Caco-2 (cell line): ENCODE results near the gene MYBBP1A. TPM values are rescaled to one million over a fixed set of nuclear protein-coding genes. Genes with fewer than 3 reads are reported as not detected.
A peak's percentile ranks its signal among the peaks of the same experiment; 100 is the strongest.

Experiments
- BruUV-seq: library from RNA; stranded (reverse); fragments of 400-500 nt; replicated peaks from 2 replicates; lab custom pipeline; 2021; lab: Mats Ljungman, UMichigan
- CTCF ChIA-PET: fragments of 300-600 bp; sonication (Branson Sonifier 250); formaldehyde crosslinking; loops from one replicate; lab custom pipeline; 2022; ENCODE audit warnings: antibody characterized with exemption; lab: Charles Lee
- POLR2A ChIA-PET: fragments of 300-600 bp; sonication (Branson Sonifier 250); formaldehyde crosslinking; loops from one replicate; lab custom pipeline; 2022; ENCODE audit warnings: antibody characterized with exemption; lab: Charles Lee
- DNase-seq, 2 experiments: peaks; one replicate each; pipeline versions ENCODE4 v3.0.0 to v3.0.0-alpha.2; 2020 to 2022
- H3K27me3 ChIP-seq: replicated peaks from 2 replicates; pipeline ENCODE4 v1.6.0; 2011; ENCODE audit warnings: low read length; ENCODE audit not compliant: control insufficient read depth, insufficient read depth
- H3K36me3 ChIP-seq: 2 replicates; pipeline ENCODE4 v1.5.1; 2011; ENCODE audit warnings: low read length; ENCODE audit not compliant: control insufficient read depth, insufficient read depth
- H3K4me1 ChIP-seq: fragments of 250-450 bp; sonication (Bioruptor Pico); 2 replicates; pipeline ENCODE4 v1.5.1; 2020; ENCODE audit warnings: mild to moderate bottlenecking
- H3K4me3 ChIP-seq: 2 replicates; pipeline ENCODE4 v1.5.1; 2011; ENCODE audit warnings: low read depth, mild to moderate bottlenecking, control low read depth, low read length
- H3K9me3 ChIP-seq: fragments of 250-450 bp; sonication (Bioruptor Pico); 2 replicates; pipeline ENCODE4 v1.5.1; 2020; ENCODE audit warnings: mild to moderate bottlenecking, moderate library complexity
- H3K27ac Mint-ChIP-seq: one replicate; pipeline ENCODE4 v1.8.0; 2022; ENCODE audit warnings: mixed read lengths; ENCODE audit not compliant: unreplicated experiment
- H3K27me3 Mint-ChIP-seq: one replicate; pipeline ENCODE4 v1.8.0; 2022; ENCODE audit warnings: mixed read lengths; ENCODE audit not compliant: insufficient read depth, unreplicated experiment
- H3K36me3 Mint-ChIP-seq: one replicate; pipeline ENCODE4 v1.8.0; 2022; ENCODE audit warnings: mild to moderate bottlenecking, mixed read lengths; ENCODE audit not compliant: insufficient read depth, unreplicated experiment
- H3K4me1 Mint-ChIP-seq: one replicate; pipeline ENCODE4 v1.8.0; 2022; ENCODE audit warnings: low read depth, mixed read lengths; ENCODE audit not compliant: unreplicated experiment
- H3K4me3 Mint-ChIP-seq: one replicate; pipeline ENCODE4 v1.8.0; 2022; ENCODE audit warnings: mild to moderate bottlenecking, moderate library complexity, mixed read lengths; ENCODE audit not compliant: unreplicated experiment
- H3K9me3 Mint-ChIP-seq: one replicate; pipeline ENCODE4 v1.8.0; 2022; ENCODE audit warnings: mixed read lengths; ENCODE audit not compliant: unreplicated experiment
- intact Hi-C: fragments of 100-400 bp; cut with micrococcal nuclease; formaldehyde crosslinking; loops from one replicate; pipeline ENCODE4 v1.10.0; 2022; ENCODE audit not compliant: unreplicated experiment
- total RNA-seq: library from RNA; stranded (reverse); gene quantifications from 2 replicates; pipeline ENCODE4 v1.2.3, GENCODE V29; 2022
- TF ChIP-seq, protein P1 (sequence below), 2 experiments: fragments of 200-600 bp in 1 of 2; IDR thresholded peaks; 1 replicate in 1 of 2; 2 replicates in 1 of 2; pipeline versions ENCODE4 v1.5.1 to v1.8.0; 2011 to 2022; ENCODE audit warnings: antibody characterized with exemption in 1 of 2, control low read depth in 1 of 2, inconsistent platforms in 1 of 2, low read depth in 1 of 2, low read length in 1 of 2, mild to moderate bottlenecking in 1 of 2, moderate library complexity in 1 of 2; ENCODE audit not compliant: insufficient read depth in 1 of 2, severe bottlenecking in 1 of 2, unreplicated experiment in 1 of 2

The MYBBP1A gene
- total RNA-seq, 1 experiment from 2014 or later = 44.5 TPM

DNA sequence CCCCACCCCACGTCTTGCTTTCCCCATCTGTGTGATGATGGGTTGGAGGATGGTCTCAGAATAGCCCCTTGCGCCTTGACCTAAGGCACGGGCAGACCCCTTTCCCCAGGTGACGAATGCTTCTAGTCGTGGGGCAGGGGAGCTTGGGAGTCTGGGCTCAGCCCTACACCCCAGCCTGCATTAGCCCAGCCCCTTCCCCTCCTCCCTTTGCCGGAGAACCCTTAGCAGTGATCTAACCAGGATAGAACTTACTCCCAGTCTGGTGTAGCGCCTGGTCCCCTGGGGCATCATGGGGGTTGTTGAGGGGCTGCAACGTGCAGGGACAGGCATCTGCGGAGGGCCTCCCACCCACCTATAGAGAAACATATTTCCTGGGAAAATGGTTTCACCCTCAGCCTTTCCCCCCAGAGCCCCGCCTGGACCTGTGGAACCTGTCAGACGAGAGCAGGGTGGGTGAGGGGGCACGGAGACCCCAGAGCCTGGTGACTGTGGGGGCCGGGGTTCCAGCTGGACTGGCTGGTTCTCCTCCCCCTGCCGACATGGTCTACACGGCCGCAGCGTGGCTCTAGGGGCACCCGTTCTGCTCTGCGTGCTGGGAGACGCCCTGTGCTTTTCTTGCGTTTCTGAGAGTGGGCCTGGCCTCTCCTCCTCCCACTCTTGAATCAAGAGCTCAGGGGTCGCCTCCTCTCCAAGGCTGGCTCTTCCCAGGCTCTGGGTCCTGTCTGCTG is 33.9 kb upstream of the MYBBP1A start:
- Histone ChIP-seq H3K36me3 (no peaks in the 10 kb centered on the region), H3K4me3 (no peak overlapping the region), H3K9me3 (no peaks in the 10 kb centered on the region), H3K27me3 (no peaks in the 10 kb centered on the region), H3K4me1 (peaks cover 22% of the 10 kb centered on the region; the same call in 1 of the 2 replicates)
- CTCF ChIA-PET = no interaction called here
- no peak overlapping the region for H3K4me3 Mint-ChIP-seq
- peaks cover 20% of the 10 kb centered on the region for H3K4me1 Mint-ChIP-seq
- POLR2A ChIA-PET = no interaction called here
- TF ChIP-seq, protein P1, sequence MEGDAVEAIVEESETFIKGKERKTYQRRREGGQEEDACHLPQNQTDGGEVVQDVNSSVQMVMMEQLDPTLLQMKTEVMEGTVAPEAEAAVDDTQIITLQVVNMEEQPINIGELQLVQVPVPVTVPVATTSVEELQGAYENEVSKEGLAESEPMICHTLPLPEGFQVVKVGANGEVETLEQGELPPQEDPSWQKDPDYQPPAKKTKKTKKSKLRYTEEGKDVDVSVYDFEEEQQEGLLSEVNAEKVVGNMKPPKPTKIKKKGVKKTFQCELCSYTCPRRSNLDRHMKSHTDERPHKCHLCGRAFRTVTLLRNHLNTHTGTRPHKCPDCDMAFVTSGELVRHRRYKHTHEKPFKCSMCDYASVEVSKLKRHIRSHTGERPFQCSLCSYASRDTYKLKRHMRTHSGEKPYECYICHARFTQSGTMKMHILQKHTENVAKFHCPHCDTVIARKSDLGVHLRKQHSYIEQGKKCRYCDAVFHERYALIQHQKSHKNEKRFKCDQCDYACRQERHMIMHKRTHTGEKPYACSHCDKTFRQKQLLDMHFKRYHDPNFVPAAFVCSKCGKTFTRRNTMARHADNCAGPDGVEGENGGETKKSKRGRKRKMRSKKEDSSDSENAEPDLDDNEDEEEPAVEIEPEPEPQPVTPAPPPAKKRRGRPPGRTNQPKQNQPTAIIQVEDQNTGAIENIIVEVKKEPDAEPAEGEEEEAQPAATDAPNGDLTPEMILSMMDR (IDR thresholded peaks at IDR 0.05; ENCODE audit: insufficient read depth in 1 of 2, low read depth in 1 of 2, low read length in 1 of 2, severe bottlenecking in 1 of 2, unreplicated experiment in 1 of 2) = no peak
- BruUV-seq = no TSS peak
- H3K36me3 Mint-ChIP-seq = peaks cover 24% of the 10 kb centered on the region
- H3K27me3 Mint-ChIP-seq = no peaks in the 10 kb centered on the region
- DNase-seq = no peak
- peak overlapping the region; percentile 22 for H3K27ac Mint-ChIP-seq
- intact Hi-C loops = no loop called here
- no peaks in the 10 kb centered on the region for H3K9me3 Mint-ChIP-seq

DNA sequence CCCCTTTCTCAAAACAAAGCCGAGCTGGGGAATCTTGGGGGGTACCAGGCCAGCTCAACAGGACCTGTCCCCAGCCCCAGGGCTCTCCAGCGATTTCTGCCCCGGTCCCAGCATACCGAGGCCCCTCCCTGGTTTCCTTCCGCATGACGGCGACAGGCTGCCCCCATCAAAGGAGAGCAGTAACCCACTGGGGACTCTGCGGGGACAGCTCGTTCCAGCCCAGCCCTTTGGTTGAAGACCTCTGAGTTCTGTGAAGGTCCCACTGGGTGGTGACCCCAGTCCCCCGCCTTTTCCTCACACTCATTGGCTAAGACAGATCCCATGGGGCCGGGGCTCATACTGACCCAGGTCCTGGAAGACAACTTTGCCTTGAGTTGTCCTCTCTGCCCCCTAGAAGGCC is 33.2 kb upstream of the MYBBP1A start:
- no peak for DNase-seq
- POLR2A ChIA-PET = no interaction called here
- no peaks in the 10 kb centered on the region for H3K27me3 ChIP-seq
- CTCF ChIA-PET = no interaction called here
- H3K4me3 Mint-ChIP-seq = no peak overlapping the region
- H3K9me3 Mint-ChIP-seq = no peaks in the 10 kb centered on the region
- peaks cover 20% of the 10 kb centered on the region for H3K4me1 Mint-ChIP-seq
- peaks cover 24% of the 10 kb centered on the region for H3K36me3 Mint-ChIP-seq
- peak overlapping the region; percentile 22 for H3K27ac Mint-ChIP-seq
- BruUV-seq = no TSS peak
- H3K36me3 ChIP-seq = no peaks in the 10 kb centered on the region
- no peak overlapping the region for H3K4me3 ChIP-seq
- H3K4me1 ChIP-seq = peaks cover 22% of the 10 kb centered on the region; the same call in 1 of the 2 replicates
- intact Hi-C loops = no loop called here
- H3K27me3 Mint-ChIP-seq = no peaks in the 10 kb centered on the region
- TF ChIP-seq, protein P1 (IDR thresholded peaks at IDR 0.05; ENCODE audit: insufficient read depth in 1 of 2, low read depth in 1 of 2, low read length in 1 of 2, severe bottlenecking in 1 of 2, unreplicated experiment in 1 of 2) = no peak
- no peaks in the 10 kb centered on the region for H3K9me3 ChIP-seq

DNA sequence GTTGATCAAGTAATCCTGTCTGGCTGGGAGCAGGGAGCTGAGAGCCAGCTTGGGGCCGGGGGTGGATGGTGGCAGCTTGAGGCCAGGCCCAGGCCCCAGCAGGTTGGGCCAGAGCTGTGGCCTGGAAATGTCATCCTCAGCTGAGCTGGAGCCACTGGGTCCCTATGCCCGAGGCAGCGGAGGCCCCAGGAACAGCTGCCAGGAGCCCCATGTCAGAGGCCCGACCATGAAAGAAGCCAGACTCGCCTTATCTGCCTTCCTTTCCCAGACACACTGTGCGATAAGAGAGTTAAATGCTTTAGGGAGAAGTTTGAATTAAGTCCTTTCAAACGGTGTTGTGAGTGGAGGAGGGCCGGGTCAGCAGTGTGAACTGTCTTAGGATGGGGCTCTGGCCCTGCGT is 32.6 kb upstream of the MYBBP1A start:
- H3K4me1 Mint-ChIP-seq = peaks cover 20% of the 10 kb centered on the region
- H3K27me3 ChIP-seq = no peaks in the 10 kb centered on the region
- BruUV-seq = no TSS peak

More for the DNA sequence above, 32.6 kb upstream of the MYBBP1A start:
- ChIA-PET CTCF (no interaction called here), POLR2A (interaction anchor here (0.6 kb wide), 1 partner anchor 82 kb away, joined by 3 read pairs; no protein-coding TSS in a partner anchor)
- Mint-ChIP-seq H3K9me3 (no peaks in the 10 kb centered on the region), H3K27ac (peak overlapping the region; percentile 22), H3K27me3 (no peaks in the 10 kb centered on the region), H3K36me3 (peaks cover 24% of the 10 kb centered on the region), H3K4me3 (no peak overlapping the region)
- DNase-seq = no peak
- Histone ChIP-seq H3K36me3 (no peaks in the 10 kb centered on the region), H3K4me3 (no peak overlapping the region), H3K9me3 (no peaks in the 10 kb centered on the region), H3K4me1 (peaks cover 22% of the 10 kb centered on the region; the same call in 1 of the 2 replicates)
- intact Hi-C loops = no loop called here
- TF ChIP-seq, protein P1 (IDR thresholded peaks at IDR 0.05; ENCODE audit: insufficient read depth in 1 of 2, low read depth in 1 of 2, low read length in 1 of 2, severe bottlenecking in 1 of 2, unreplicated experiment in 1 of 2) = no peak
